GM06990 (cell line): ENCODE measurements around the gene DCTN2.

ENCODE experiments used
- DNase-seq: peaks from one replicate; pipeline ENCODE4 v3.0.0-alpha.2; 2011; ENCODE audit not compliant: insufficient read length; ENCODE audit errors: extremely low read depth
- H3K27me3 ChIP-seq: replicated peaks from 2 replicates; pipeline ENCODE4 v1.6.0; 2011; ENCODE audit warnings: low read length; ENCODE audit not compliant: control insufficient read depth, insufficient read depth
- H3K36me3 ChIP-seq: 2 replicates; pipeline ENCODE4 v1.5.1; 2011; ENCODE audit warnings: low read length; ENCODE audit not compliant: control insufficient read depth, insufficient read depth
- H3K4me3 ChIP-seq: replicated peaks from 2 replicates; pipeline ENCODE4 v1.5.1; 2011; ENCODE audit warnings: low read depth, mild to moderate bottlenecking, control low read depth, low read length
- CTCF ChIP-seq: IDR thresholded peaks from 2 replicates; pipeline ENCODE4 v1.5.1; 2011; ENCODE audit warnings: low read length, control low read depth, mild to moderate bottlenecking, inconsistent platforms; ENCODE audit not compliant: insufficient read depth, poor library complexity, severe bottlenecking

Gene DCTN2

GRCh38 chr12:57531836-57532235 is 15.2 kb downstream of the DCTN2 start:
- no peak for DNase-seq
- TF ChIP-seq CTCF: no peak
- no peaks in the 10 kb centered on the region for H3K27me3 ChIP-seq
- H3K4me3 ChIP-seq: no peak overlapping the region
- H3K36me3 ChIP-seq: peaks cover 51% of the 10 kb centered on the region

GRCh38 chr12:57530396-57531142 is 16.4 kb downstream of the DCTN2 start:
- peaks cover 54% of the 10 kb centered on the region for H3K36me3 ChIP-seq
- H3K27me3 ChIP-seq: no peaks in the 10 kb centered on the region
- DNase-seq: no peak
- H3K4me3 ChIP-seq: no peak overlapping the region
- TF ChIP-seq CTCF: no peak

GRCh38 chr12:57529831-57530230 is 17.2 kb downstream of the DCTN2 start:
- no peaks in the 10 kb centered on the region for H3K27me3 ChIP-seq
- peaks cover 50% of the 10 kb centered on the region for H3K36me3 ChIP-seq
- no peak for TF ChIP-seq CTCF
- H3K4me3 ChIP-seq: no peak overlapping the region
- no peak for DNase-seq

- no peak for DNase-seq
- Histone ChIP-seq H3K4me3 (no peak overlapping the region), H3K36me3 (peaks cover 48% of the 10 kb centered on the region), H3K27me3 (no peaks in the 10 kb centered on the region)
- TF ChIP-seq CTCF: no peak
Observed at GRCh38 chr12:57528831-57529555, 18.0 kb downstream of the DCTN2 start.

GRCh38 chr12:57528176-57528575 is 18.8 kb downstream of the DCTN2 start:
- H3K4me3 ChIP-seq: no peak overlapping the region
- no peak for TF ChIP-seq CTCF
- DNase-seq: no peak
- no peaks in the 10 kb centered on the region for H3K27me3 ChIP-seq
- peaks cover 45% of the 10 kb centered on the region for H3K36me3 ChIP-seq
